Mammary epithelial cell (primary cell): Measurements from ENCODE around the gene GPATCH1.

Source experiments
- EZH2 ChIP-seq: IDR thresholded peaks from 2 replicates; pipeline ENCODE4 v1.6.1; 2012; ENCODE audit warnings: low read length, inconsistent platforms, borderline replicate concordance
- TF ChIP-seq, protein P1 (sequence below), 2 donors: IDR thresholded peaks in 1 of 2; conservative IDR thresholded peaks in 1 of 2; 2 replicates each; pipeline ENCODE4 v1.5.1; 2011 to 2012; ENCODE audit warnings: inconsistent platforms in 2 of 2, low read length in 2 of 2, mild to moderate bottlenecking in 2 of 2, control low read depth in 1 of 2, low read depth in 1 of 2; ENCODE audit not compliant: insufficient read depth in 1 of 2; ENCODE audit errors: extremely low read depth in 1 of 2

DNA sequence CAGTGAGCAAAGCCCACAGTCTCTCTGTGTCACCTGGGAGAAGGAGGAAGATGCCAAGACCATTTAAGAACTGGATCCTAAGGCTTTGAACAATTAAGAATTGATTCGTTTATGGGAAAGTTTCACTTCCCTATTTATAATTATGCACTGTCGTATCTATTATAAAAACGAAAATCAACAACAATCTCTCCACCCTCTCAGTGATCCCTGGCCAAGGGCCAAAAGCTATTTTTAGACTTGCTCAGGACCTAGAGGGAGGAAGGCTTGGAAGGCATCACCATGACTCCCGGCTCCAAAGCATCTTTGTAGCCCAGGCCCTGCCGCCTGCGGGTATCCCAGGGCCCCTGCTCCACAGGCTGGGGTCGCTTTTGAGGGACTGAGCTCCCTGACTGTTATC is 17.6 kb upstream of the GPATCH1 start:
- TF ChIP-seq, protein P1, sequence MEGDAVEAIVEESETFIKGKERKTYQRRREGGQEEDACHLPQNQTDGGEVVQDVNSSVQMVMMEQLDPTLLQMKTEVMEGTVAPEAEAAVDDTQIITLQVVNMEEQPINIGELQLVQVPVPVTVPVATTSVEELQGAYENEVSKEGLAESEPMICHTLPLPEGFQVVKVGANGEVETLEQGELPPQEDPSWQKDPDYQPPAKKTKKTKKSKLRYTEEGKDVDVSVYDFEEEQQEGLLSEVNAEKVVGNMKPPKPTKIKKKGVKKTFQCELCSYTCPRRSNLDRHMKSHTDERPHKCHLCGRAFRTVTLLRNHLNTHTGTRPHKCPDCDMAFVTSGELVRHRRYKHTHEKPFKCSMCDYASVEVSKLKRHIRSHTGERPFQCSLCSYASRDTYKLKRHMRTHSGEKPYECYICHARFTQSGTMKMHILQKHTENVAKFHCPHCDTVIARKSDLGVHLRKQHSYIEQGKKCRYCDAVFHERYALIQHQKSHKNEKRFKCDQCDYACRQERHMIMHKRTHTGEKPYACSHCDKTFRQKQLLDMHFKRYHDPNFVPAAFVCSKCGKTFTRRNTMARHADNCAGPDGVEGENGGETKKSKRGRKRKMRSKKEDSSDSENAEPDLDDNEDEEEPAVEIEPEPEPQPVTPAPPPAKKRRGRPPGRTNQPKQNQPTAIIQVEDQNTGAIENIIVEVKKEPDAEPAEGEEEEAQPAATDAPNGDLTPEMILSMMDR (conservative IDR thresholded peaks at IDR 0.05 in 1 of 2, IDR thresholded peaks at IDR 0.05 in 1 of 2; ENCODE audit: extremely low read depth in 1 of 2, insufficient read depth in 1 of 2, low read depth in 1 of 2, low read length in 2 of 2), result no peak
- no peak for TF ChIP-seq EZH2
